AML-193 (cell line): Measurements from ENCODE around the gene STX2.
"Not testable (repeated sequence)": the region's sequence is repeated elsewhere in the genome, so short reads cannot be mapped to it uniquely, and the experiment has no call there.

Experiments
- DNase-seq, 2 experiments: peaks; one replicate each; lab custom pipeline; 2025; lab: John Stamatoyannopoulos, UW

The STX2 gene

DNA sequence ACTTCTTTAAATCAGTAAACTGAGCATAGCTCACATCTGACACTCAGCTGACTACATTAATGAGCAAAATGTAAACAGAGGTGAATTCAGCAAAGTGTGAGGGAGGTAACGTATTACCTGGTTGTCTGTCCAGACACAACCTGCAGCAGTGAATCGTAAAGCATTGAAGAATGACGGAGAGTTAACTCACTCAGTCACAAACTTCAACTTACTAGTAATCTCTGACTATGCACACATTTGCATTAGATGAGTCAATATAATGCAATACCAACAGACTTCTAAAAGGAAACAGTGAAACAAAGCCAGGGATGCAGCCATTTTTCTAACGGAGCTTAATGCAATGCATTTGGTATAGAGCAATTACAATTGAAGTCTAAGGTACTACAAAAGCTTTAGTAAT lies 40.0 kb downstream of the STX2 start:
- DNase-seq = no peak

GRCh38 chr12:130796985-130797686 lies 41.9 kb downstream of the STX2 start:
- no peak for DNase-seq

DNA sequence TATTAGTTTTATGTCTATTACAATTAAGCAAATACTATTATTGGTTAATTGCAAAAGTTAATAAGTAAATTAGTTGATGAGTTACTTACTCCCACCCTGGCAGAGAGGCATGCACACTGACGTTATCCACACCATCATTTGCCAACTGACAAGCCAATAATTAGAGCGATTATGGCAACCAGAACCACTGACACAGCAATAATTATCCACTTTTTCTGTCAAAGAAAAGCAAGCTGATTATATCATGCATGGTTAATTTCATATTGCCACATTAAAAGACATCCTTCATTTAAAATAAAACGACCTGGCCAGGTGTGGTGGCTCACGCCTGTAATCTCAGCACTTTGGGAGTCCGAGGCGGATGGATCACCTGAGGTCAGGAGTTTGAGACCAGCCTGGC lies 43.1 kb downstream of the STX2 start:
- no peak for DNase-seq

DNA sequence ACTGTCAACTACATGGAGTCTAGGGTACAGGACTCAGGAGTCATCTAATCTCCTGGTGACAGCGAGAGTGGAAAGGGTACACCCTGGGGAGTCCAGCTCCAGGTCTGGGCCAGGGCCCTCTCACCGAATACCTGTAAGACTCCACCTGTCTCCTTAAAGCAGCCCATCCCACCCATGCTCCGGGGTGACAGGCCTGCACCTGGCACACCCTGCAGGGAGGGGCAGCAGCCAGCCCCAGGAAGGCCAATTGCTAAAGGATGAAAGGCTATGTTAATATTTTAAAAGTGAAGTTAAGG lies 45.5 kb downstream of the STX2 start:
- no peak for DNase-seq

- no peak for DNase-seq
Observed at GRCh38 chr12:130792821-130793553, 46.1 kb downstream of the STX2 start.

GRCh38 chr12:130791629-130792028 lies 47.4 kb downstream of the STX2 start:
- DNase-seq = no peak

- no peak for DNase-seq
Observed at GRCh38 chr12:130788515-130788914, 50.5 kb downstream of the STX2 start.

DNA sequence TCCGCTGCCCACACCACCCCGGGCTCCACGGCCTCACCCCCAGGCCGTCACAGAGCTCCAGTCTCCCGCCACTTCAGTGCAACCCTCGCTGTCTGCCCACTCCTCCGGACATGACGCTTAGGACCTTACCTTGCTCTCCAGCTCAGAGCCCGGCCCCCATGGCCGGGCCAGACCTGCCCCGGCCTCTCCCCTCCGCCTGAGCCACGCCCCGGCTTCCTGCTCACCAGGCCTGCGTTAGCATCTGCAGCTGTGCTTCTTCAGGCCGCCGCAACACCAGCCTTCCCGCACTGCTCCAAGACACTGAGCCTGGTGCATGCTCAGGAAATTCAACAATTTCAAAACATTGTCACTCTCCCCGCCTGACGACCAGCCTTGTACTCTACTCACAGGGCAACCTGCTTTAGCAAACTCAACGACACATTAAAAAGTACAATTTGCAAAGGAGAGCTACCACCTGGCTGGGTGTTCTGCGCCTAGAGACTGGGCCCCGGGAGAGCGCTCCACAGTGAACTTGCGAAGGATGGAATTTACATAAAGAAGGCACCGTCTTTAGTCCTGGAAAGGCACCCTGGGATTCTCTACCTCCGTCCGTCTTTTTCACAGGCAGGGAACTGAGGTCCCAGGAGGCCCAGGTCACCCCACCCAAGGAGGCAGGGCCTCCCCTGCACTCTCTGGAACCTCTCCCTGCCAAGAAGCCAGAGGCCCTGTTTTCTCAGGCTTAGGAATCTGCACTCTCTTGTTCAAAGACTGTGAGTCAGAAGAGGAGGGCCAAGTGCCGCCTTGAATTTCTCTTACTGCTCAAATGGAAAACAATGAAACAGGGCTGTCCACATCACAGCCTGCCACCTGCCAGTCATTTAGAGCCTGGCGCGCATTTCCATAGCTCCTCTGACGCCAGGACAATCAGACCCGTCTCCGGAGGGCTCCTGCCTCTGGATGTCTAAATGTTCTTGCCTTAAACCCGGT lies 51.3 kb downstream of the STX2 start:
- no peak for DNase-seq

DNA sequence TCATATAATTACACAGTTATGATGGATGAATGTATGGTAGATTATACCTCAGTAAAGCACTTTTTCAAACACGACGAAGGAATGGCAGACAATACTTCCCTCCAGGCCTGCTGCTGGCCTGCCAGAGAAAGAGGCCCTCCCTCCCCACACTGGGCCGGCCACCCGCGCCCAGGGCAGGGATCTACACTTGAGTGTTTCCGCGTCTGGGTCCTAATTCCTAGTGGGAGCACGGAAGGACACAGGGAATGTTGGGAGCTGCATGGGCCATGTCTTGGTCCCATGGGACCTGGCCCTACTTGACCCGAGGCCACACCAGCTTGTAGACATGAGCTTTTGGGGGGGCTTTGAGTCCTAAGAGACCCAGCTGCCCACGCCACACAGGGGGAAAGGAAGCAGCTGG lies 52.0 kb downstream of the STX2 start:
- DNase-seq = no peak

GRCh38 chr12:130783110-130783715 lies 55.8 kb downstream of the STX2 start:
- no peak for DNase-seq

DNA sequence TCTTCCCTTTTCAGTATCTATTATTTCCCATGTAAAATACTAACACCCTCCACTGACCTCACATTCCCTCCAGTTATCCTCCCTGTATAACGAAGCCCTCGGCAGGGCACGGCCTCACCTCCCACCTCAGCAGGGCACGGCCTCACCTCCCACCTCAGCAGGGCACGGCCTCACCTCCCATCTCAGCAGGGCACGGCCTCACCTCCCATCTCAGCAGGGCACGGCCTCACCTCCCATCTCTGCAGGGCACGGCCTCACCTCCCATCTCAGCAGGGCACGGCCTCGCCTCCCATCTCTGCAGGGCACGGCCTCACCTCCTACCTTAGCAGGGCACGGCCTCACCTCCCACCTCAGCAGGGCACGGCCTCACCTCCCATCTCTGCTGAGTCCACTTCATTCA lies 56.8 kb downstream of the STX2 start:
- not testable (repeated sequence) for DNase-seq

GRCh38 chr12:130780880-130781575 lies 58.0 kb downstream of the STX2 start:
- DNase-seq = no peak

- no peak for DNase-seq
Observed at GRCh38 chr12:130780325-130780724, 58.7 kb downstream of the STX2 start.

DNA sequence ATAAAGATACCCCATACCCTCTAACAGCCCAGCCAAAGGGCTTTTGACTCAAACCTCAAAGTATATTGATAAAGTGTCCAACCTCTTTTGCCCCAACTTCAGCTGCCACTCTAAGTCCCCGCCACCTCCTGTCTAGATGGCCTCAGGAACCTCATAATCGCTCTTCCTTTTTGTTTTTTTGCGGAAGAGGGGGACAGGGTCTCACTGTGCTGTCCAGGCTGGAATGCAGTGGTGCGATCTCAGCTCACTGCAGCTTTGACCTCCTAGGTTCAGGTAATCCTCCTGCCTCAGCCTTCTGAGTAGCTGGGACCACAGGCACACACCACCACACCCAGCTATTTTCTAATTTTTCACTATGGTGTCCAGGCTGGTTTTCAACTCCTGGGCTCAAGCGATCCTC lies 60.3 kb downstream of the STX2 start:
- no peak for DNase-seq

DNA sequence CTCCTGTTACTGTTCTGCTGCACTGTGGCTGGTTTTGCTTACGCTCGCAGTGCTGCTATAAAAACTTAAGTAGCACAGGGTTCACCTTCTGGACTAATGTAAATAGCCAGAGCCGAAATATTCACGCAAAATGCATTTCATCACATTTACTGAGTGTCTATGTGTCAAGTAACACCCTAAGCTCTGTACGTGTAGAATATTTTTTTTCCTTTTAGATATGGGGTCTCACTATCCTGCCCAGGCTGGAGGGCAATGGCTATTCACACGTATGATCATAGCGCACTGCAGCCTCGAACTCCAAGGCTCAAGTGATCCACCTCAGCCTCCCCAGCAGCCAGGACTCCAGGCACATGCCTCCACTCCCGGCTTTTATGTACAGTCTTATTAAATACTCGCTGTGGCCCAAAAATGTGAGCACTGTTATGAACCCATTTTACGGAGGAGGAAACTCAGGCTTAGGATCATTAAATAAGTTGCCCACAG lies 62.2 kb downstream of the STX2 start:
- no peak for DNase-seq

- no peak for DNase-seq
Observed at GRCh38 chr12:130775953-130776856, 62.8 kb downstream of the STX2 start.

DNA sequence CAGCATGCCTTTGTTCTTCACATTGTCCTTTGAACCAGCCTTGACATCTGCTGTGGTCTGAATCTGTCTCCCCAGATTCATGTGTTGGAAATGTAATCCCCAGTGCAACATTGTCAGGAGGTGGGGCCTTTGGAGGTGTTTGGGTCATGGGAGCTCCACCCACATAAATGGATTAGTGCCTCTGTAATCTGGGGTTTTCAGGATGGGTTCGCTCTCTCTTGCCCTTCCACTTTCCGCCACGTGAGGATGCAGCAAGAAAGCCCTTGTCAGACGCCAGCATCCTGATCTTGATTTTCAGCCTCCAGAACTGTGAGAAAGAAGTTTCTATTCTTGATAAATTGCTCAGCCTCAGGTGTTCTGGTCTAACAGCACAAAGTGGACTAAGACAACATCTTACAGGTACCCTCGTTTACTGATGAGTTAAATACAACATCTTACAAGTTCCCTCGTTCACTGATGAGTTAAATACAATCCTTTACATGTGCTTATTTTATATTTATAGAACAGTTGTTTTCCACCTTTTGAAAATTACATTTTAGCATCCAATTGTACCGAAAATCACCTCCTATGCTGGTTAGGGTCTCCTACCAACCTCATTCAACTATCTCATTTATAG lies 68.5 kb downstream of the STX2 start:
- no peak for DNase-seq

- no peak for DNase-seq
Observed at GRCh38 chr12:130768120-130768519, 70.9 kb downstream of the STX2 start.

- DNase-seq = no peak
Observed at GRCh38 chr12:130766470-130766869, 72.6 kb downstream of the STX2 start.

DNA sequence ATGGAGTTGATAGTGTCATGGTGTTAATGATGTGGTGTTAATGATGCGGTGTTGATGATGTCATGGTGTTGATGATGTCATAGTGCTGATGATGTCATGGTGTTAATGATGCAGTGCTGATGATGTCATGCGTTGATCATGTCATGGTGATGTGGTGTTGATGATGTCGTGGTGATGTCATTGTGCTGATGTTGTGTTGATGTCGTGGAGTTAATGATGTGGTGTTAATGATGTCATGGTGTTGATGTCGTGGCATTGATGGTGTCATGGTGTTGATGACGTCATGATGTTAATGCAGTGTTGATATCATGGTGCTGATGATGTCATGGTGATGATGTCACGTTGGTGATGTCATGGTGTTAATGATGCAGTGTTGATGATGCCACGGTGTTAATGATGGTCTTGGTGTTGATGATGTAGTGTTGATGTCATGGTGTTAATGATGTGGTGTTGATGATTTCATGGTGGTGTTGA lies 73.8 kb downstream of the STX2 start:
- DNase-seq = no peak
